ENCODE measurements around the gene DTD2.

Gene DTD2

DNA sequence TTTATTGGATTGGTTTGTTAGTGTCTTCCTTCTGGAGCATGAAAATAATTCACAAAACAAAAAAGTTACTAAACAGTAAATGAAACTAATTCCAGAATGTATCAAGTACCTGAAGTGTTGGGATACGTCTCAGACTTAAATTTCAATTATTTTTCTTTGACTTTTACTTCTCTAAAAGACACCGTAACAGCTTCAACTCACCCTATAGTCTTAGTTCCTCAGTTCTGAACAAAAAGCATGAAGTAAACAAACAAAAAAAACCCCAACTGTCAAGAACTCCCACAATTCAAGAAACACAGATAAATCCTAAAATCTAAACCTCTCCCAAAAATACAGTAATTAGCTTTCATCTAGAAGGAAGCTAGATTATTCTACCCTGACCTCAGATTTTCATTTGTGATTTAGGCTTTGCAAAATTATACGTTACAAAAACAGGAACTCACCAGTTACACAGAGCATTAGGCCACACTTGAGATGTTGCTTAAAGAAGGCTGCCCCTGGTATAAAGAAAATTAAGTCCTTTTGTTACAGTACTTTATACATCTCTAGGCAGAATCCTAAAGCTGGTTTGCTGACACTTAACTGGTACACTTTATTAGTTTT, 47.2 kb downstream of the DTD2 start:
- no peak for DNase-seq (ENCODE audit: low read depth, low spot score)
- H3K27ac ChIP-seq, result no peak overlapping the region

DNA sequence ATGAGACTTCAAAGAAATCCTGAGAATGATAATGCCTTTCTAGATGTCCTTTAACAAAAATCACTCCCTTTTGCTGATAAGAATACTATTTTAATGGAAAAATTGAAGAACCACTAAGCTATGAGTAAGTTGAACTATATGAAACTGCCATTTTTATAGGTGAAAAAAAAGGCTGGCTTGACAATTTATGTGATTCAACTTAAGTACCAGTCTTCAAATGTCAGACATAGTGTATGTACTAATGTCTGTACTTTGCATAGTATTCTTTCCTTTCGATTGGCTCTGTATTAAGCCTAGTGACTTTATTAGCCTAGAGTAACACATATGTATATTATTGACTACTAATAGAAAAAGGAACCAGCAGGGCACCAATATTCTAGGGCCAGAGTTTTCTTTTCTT, 48.9 kb downstream of the DTD2 start:
- DNase-seq (ENCODE audit: low read depth, low spot score), result no peak
- H3K27ac ChIP-seq, result no peak overlapping the region

DNA sequence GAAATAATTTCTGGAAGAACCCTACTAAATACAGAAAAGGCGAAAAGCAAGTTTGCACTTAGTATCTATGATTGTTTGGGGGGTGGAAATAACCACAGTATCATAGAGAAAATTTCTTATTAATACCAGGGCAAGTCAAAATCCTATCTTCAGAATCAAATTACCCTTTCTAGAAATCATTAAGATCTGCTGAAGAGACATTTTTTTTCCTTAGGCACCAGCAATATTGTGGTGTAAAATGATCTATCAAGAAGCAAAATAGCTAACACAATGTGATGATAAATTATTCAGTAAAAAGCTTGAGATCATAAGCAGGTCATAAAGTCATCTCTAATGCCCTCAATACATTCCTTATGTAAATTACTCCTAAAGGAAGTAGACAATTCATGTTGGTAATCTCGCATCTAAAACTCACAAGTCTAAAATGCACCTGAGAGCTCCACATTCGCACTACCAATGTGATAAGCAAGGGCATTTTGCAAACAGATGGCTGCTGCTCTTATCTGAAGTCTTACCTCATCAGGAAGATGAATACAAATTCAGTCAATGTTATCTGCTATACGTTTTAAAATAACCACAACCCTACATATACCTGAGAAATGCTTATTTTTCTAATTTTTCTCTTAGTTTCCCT, 51.6 kb downstream of the DTD2 start:
- no peak overlapping the region for H3K27ac ChIP-seq
- DNase-seq (ENCODE audit: low read depth, low spot score), result no peak

DNA sequence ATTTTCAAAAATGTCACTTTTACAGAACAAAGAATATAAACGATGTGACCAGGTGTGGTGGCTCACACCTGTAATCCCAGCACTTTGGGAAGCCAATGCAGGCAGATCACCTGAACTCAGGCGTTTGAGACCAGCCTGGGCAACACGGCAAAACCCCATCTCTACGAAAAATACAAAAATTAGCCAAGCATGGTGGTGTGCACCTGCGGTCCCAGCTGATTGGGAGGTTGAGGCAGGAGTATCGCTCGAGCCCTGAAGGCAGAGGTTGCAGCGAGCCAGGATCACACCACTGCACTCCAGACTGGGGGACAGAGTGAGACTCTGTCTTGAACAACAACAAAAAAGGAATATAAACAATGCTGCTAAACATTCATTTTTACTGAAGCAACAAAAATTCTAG, 52.2 kb downstream of the DTD2 start:
- H3K27ac ChIP-seq, result no peak overlapping the region
- no peak for DNase-seq (ENCODE audit: low read depth, low spot score)

DNA sequence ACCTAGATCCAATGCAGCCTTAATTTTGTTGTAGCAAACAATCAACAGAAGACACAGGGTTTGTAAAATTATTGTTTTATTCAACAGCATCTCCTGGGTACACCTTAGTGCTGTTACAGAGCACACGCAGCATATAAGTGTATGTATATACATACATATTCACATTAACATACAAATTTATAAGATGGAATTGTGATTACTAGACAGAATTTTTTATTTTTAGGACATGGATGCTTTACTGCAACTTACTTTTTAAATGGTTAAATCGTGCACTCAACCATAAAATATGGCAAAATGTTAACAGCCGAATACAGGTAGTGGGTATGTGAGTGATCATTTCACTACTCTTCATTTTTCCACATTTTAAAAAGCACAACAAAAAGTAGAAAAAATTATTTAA, 53.6 kb downstream of the DTD2 start:
- no peak for DNase-seq (ENCODE audit: low read depth, low spot score)
- H3K27ac ChIP-seq, result no peak overlapping the region

DNA sequence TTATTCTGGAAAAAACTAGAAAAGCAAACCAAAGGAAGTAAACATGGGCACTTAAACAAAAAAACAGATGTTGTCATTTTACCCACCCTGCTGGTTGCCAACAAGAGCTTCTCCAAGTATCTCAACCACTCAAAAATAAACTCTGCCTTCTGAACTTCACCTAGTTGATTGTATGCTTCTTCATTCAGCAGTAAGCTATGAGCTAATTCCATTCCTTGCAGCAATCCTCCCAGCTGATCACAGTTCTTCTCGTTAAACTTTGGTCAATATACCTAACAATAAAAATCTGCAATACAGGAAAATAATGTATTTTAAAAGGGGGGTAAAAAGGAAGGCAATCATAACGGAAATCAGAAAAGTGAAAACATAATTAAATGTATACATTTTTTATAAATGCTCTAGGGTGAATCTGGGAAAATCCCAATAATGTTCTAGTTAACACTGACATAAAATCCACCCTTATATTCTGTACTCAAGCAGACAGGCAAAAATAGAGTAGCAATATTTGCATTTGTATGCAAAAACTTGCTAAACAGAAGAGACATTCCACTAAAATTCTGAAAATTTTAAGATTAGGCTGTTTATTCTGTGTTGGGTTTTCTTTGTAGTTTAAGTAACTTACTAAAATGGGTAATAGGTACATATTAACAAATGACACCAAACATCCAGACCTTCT, 54.4 kb downstream of the DTD2 start:
- DNase-seq (ENCODE audit: low read depth, low spot score), result no peak
- no peak overlapping the region for H3K27ac ChIP-seq

DNA sequence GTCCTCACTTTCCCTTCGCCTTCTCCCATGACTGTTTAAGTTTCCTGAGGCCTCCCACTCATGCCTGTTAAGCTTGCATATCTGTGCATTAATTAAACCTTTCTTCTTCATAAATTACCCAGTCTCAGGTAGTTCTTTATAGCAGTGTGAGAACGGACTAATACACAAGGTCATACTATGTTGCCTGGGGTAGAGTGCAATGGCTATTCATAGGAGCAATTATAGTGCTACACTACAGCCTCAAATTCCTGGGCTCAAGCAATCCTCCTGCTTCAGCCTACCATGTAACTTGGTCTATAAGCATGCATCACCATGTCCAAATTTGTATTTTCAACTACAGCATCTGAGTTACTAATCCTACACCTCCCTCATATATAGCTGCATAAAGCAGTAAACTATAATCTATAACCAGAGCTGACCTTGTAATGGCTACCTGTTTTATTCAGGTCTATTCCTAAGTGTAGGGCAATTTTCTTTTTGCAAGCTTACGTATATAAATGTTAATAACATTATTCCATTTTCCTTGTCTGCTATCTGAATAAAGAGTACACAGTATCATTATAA, 55.9 kb downstream of the DTD2 start:
- no peak for DNase-seq (ENCODE audit: low read depth, low spot score)
- no peak overlapping the region for H3K27ac ChIP-seq

DNA sequence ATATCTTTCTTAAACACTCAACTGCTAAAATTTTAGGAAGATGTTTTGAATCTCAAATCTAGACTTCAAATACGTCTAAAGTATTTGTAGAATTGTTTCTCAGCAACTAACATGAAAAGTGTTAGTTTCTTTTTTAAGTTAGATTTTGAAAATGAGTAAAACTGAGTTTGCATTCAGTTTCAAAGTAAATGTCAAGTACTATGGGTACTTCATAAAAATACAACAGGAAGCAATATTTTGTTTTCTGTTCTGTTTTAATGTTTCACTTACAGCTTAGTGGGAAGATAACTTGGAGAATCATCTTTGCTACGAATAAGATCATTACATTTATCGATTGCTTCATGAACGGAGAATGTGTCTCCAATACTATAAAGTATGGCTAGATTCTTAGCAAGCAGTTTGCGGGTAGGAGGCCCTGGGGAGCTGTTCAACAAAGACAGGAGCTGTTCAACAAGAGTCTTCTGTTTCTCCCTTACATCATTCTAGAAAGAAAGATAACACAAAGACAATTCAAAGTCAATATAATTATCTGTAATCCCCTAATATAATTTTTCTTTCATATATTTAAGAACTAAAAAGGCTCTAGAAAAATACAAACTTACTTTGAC, 57.2 kb downstream of the DTD2 start:
- H3K27ac ChIP-seq, result no peak overlapping the region
- no peak for DNase-seq (ENCODE audit: low read depth, low spot score)
